Psoas muscle (tissue), 8 donors: ENCODE data around the gene TXNDC5. TPM values are rescaled to one million over a fixed set of nuclear protein-coding genes. Genes with fewer than 3 reads are reported as not detected.

ENCODE experiments used
- ATAC-seq, 4 donors: fragments of 200-7000 bp; cut with Tn5 transposase; one replicate each; pipeline ENCODE4 v1.9.1; 2020; ENCODE audit warnings: moderate library complexity in 3 of 4, mild to moderate bottlenecking in 2 of 4
- DNase-seq, 2 donors: peaks; one replicate each; pipeline ENCODE4 v3.0.0-alpha.2; 2020
- H3K27ac ChIP-seq: fragments of 200-600 bp; one replicate; pipeline ENCODE4 v1.8.0; 2022
- H3K27me3 ChIP-seq, 3 donors: fragments of 200-600 bp in 1 of 3; one replicate each; pipeline versions ENCODE4 v1.6.1 to v1.8.0; 2013 to 2022; ENCODE audit warnings: low read length in 2 of 3, mild to moderate bottlenecking in 2 of 3, moderate library complexity in 1 of 3; ENCODE audit not compliant: insufficient read depth in 3 of 3
- H3K36me3 ChIP-seq, 2 donors: fragments of 200-600 bp in 1 of 2; one replicate each; pipeline versions ENCODE4 v1.6.1 to v1.8.0; 2013 to 2022; ENCODE audit warnings: low read depth in 1 of 2, mild to moderate bottlenecking in 1 of 2, moderate library complexity in 1 of 2; ENCODE audit not compliant: insufficient read depth in 1 of 2
- H3K4me1 ChIP-seq: fragments of 200-600 bp; one replicate; pipeline ENCODE4 v1.8.0; 2022
- H3K4me3 ChIP-seq: fragments of 200-600 bp; one replicate; pipeline ENCODE4 v1.8.0; 2022; ENCODE audit warnings: mild to moderate bottlenecking
- H3K9me3 ChIP-seq: fragments of 200-600 bp; one replicate; pipeline ENCODE4 v1.8.0; 2022
- CTCF ChIP-seq: fragments of 200-600 bp; IDR thresholded peaks from one replicate; pipeline ENCODE4 v1.8.0; 2022; ENCODE audit warnings: antibody characterized with exemption
- whole genome bisulfite sequencing, 3 donors: extraction: QIAGEN DNeasy Blood & Tissue Kit; methylation state at CpG; one replicate each; pipeline versions ENCODE4 v1.1.6 to v1.1.7; 2013; 5-methylcytosine and 5-hydroxymethylcytosine counted together
- intact Hi-C, 2 donors: fragments of 100-400 bp; cut with DNase I; formaldehyde crosslinking; loops; one replicate each; pipeline versions ENCODE4 v1.11.0 to v1.14.2; 2022
- polyA plus RNA-seq, 3 donors: library from polyadenylated mRNA; stranded (reverse); fragments of 200-250 nt; gene quantifications; one replicate each; pipeline ENCODE4 v1.2.3, GENCODE V29; 2013
- total RNA-seq, 4 donors: library from RNA; stranded (reverse); fragmentation: NEBNext Ultra II Directional in 2 of 4; extraction: Animal tissue kit (Norgen Biotek cat#: 25700) in 2 of 4; gene quantifications; one replicate each; pipeline versions ENCODE4 v1.2.1 to v1.2.4, GENCODE V29; 2021 to 2023
- donor health status: healthy with polysubstance abuse.
- donor health status: DM: no; HTN: no; CAD: no; lungs with moderate emphysema.
- donor health status: Bipolar disorder and iron deficiency.
- donor health status: healthy.
- donor health status: DM: yes; HTN: yes; CAD: no.
- donor health status: DM: no; HTN: no; CAD: no.
- donor health status: DM: no; HTN: no; CAD: no.
- donor health status: DM: yes; HTN: yes; CAD: no.

Gene TXNDC5
- total and polyA plus RNA-seq, 7 donors = 15.5 to 50.2 (median 24.6) TPM

DNA sequence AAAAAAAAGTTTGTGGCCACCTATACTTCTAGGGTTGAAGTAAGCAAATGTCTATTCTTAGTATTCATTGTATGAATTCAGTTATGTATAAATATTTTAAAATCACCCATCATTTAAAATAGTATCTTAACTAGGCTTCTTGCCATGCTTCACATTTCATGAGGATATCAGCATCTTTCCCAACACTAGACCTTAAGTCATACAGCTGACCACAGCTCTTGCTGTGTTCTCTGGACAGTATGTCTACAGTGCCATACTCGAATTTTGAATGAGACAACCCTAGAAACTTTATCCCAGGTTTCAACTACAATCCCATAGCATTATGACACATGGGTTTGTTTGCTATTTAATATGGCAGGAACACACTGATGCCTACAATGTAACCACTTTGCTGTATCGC lies 5.2 kb downstream of the TXNDC5 start:
- H3K27me3 ChIP-seq = no peaks in the 10 kb centered on the region
- no peak for DNase-seq
- WGBS, 3 donors = 87 to 89% (median 88%) methylated on average over 2 of the region's 2 CpGs
- H3K36me3 ChIP-seq = peaks cover 6 to 40% of the 10 kb centered on the region in 2 donors
- intact Hi-C loops = no loop called here
- no peaks in the 10 kb centered on the region for H3K9me3 ChIP-seq
- ATAC-seq = no peak
- peak overlapping the region; percentile 27 for H3K27ac ChIP-seq
- H3K4me1 ChIP-seq = peaks cover 30% of the 10 kb centered on the region
- H3K4me3 ChIP-seq = no peak overlapping the region
- TF ChIP-seq CTCF = no peak

DNA sequence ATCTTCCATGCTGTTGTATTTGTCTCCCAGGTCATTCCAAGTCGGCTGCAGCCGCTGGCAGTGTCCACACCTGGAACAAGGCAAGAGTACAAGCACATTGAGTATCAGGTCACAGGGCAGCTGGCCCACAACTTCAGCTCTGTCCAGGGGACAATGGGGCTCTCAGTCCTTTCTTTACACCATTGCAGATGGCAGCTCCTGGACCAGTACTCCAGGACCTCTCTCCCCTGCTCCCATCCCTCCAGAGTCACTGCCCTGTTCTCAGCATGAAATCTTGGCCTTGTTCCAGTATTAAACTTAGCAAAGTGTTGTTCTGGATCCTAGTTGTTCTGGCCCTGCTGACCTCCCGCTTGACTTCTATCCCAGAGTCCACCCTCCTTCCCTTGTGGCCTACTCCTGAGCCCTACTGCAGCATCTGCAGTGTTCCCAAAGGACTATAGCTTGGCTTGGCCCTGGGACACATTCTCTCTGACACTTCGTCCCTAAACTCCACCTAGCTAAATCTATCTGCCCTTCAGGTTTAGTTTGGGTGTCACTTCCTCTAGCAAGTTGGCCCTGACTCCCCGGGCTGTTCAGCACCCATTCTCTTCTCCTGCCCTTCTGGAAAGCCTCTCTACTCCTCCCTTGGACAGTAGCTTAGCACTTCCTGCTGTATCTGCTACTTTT lies 5.8 kb downstream of the TXNDC5 start:
- ATAC-seq = peak; percentile 65 to 86 (median 75)
- DNase-seq = peak in 1 of 2 donors; percentile 66
- Histone ChIP-seq H3K36me3 (peaks cover 6 to 40% of the 10 kb centered on the region in 2 donors), H3K27me3 (no peaks in the 10 kb centered on the region), H3K9me3 (no peaks in the 10 kb centered on the region), H3K4me3 (no peak overlapping the region), H3K4me1 (peaks cover 32% of the 10 kb centered on the region), H3K27ac (peak overlapping the region; percentile 27)
- intact Hi-C loops = no loop called here
- no peak for TF ChIP-seq CTCF
- 33 to 60% (median 37%) methylated on average over 5 of the region's 5 CpGs for WGBS, 3 donors

DNA sequence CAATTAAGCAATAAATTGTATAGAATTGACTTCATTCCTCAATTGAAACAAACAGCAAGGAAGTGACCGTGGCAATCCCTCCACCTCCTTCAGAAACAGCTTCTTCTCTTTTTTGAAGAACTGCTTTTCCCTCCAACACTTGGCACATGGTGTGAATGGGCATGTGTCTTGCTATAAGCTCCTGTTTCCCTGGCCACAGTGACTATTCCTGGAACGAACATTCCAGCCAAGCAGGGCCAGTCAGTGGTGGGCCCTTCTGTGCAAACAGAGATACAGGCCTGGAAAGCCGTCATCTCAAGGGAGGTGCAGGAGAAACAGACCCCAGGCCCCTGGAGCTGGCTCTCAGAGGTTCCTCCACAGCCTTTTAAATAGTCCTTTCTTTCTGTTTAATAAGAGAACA lies 6.9 kb downstream of the TXNDC5 start:
- Histone ChIP-seq H3K36me3 (peaks cover 6 to 50% of the 10 kb centered on the region in 2 donors), H3K9me3 (no peaks in the 10 kb centered on the region), H3K4me1 (peaks cover 29% of the 10 kb centered on the region), H3K27ac (no peak overlapping the region), H3K4me3 (no peak overlapping the region), H3K27me3 (no peaks in the 10 kb centered on the region)
- intact Hi-C loops = no loop called here
- DNase-seq (no peak), ATAC-seq (no peak)
- 43 to 72% (median 50%) methylated on average over 3 of the region's 3 CpGs for WGBS, 3 donors
- TF ChIP-seq CTCF = no peak

- Histone ChIP-seq H3K36me3 (peaks cover 9 to 58% of the 10 kb centered on the region in 2 donors), H3K9me3 (no peaks in the 10 kb centered on the region), H3K4me3 (no peak overlapping the region), H3K27me3 (no peaks in the 10 kb centered on the region), H3K27ac (no peak overlapping the region), H3K4me1 (peaks cover 29% of the 10 kb centered on the region)
- DNase-seq = no peak
- TF ChIP-seq CTCF = no peak
- no peak for ATAC-seq
- 99 to 100% (median 100%) methylated on average over 1 of the region's 1 CpG for WGBS, 3 donors
- intact Hi-C loops = no loop called here
Measured at GRCh38 chr6:7902867-7903266, 7.7 kb downstream of the TXNDC5 start.

- Histone ChIP-seq H3K9me3 (no peaks in the 10 kb centered on the region), H3K36me3 (peaks cover 9 to 65% of the 10 kb centered on the region in 2 donors), H3K4me3 (no peak overlapping the region), H3K4me1 (peaks cover 24% of the 10 kb centered on the region), H3K27ac (no peak overlapping the region), H3K27me3 (no peaks in the 10 kb centered on the region)
- ATAC-seq (no peak), DNase-seq (no peak)
- WGBS, 3 donors = 87 to 89% (median 88%) methylated on average over 8 of the region's 8 CpGs
- intact Hi-C loops = no loop called here
- TF ChIP-seq CTCF = no peak
Measured at GRCh38 chr6:7902221-7902620, 8.4 kb downstream of the TXNDC5 start.
